PC-3 (cell line): Measurements from ENCODE around the gene MYO16.

ENCODE experiments used
- CTCF ChIP-seq: fragments of 300-600 bp; sonication (generic); conservative IDR thresholded peaks from 2 replicates; pipeline ENCODE4 v1.5.1; 2017; ENCODE audit warnings: antibody characterized with exemption, low read depth, mild to moderate bottlenecking, low read length
- EZH2 ChIP-seq: fragments of 300-600 bp; sonication (generic); IDR thresholded peaks from one replicate; pipeline ENCODE4 v1.6.1; 2017; ENCODE audit warnings: antibody characterized with exemption, mild to moderate bottlenecking, low read length; ENCODE audit not compliant: unreplicated experiment
- EZH2phosphoT487 ChIP-seq: fragments of 300-600 bp; sonication (generic); IDR thresholded peaks from 2 replicates; pipeline ENCODE4 v1.6.1; 2018; ENCODE audit warnings: mild to moderate bottlenecking, antibody characterized with exemption, low read length, borderline replicate concordance

DNA sequence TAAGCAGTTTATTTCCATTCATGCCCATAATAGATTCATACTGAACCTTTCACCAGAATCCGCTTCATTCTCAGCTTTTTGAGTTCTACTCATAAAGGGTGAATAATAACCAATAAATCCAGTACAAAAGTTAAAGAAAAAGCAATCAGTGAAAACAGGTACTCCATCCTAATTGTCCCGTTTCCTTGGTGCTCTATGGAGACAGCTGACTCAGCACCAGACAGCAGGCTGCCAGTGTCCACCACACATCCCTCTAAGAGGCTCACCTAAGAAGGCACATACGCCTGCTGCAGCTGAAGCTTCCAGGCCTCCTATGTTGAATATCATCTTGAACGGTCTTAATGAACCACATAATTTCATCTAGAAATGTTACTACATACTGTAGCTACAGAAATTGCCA lies 27.3 kb downstream of the MYO16 start:
- TF ChIP-seq CTCF (no peak), EZH2 (no peak), EZH2phosphoT487 (no peak)
